ENCODE results near the gene UQCRFS1. TPM values are rescaled to one million over a fixed set of nuclear protein-coding genes. Genes with fewer than 3 reads are reported as not detected.
A peak's percentile ranks its signal among the peaks of the same experiment; 100 is the strongest.

The UQCRFS1 gene
- polyA plus RNA-seq, 1 donor (not counting 4 experiments of a cell fraction or from before 2014, with no cell fraction given) = 60.0 TPM

DNA sequence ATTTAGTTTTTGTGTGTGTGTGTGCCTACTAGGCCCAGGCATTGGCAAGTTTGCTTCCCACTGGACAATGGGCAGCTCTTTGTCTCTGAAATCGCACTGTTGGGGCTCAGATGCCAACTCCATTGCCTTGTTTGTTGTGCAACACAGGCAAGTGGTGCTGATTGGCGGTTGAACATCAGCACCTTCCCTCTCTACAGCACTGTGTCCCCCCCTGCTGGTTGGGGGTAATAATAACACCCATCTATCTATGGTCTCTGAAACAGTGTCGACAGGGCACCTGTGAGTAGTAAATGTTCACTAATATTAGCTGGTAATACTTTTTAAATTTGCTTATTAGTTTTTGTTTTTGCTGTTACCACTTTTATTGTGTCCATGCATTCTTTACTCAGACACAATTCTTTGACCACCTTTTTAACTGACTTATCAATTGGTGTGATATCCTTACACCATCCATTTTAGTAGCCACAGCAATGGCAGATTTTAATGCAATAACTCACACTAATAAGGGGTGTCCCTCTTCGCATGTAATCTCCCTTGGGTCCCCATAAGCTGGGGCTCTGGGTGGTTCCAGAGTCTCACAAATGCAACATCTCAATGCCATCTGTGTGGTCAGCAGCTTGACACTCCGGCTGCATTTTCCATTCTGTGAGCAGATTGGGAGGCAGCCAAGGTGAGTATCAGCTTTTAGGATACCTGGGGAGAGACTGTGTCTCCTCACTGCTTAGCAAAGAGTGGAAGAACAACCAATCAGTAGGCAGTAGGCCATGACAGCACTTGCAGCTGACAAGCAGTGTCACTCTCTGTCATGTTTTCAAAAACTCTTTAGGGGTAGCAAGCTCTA, 47.7 kb upstream of the UQCRFS1 start:
- FAIRE-seq (no peak), DNase-seq (ENCODE audit: low read depth, low spot score) (no peak)
- Histone ChIP-seq H3K4me3 (ENCODE audit: control insufficient read depth in 2 of 3, extremely low read depth in 1 of 3, insufficient read depth in 2 of 3, low read depth in 1 of 3, low read length in 3 of 3) (no peak overlapping the region), H3K9ac (ENCODE audit: control insufficient read depth, extremely low read depth, insufficient read depth, low read length) (no peak overlapping the region), H4K20me1 (ENCODE audit: control insufficient read depth, extremely low read depth, insufficient read depth, low read length) (no peaks in the 10 kb centered on the region), H3K27me3 (ENCODE audit: control insufficient read depth, extremely low read depth, insufficient read depth, low read length) (no peaks in the 10 kb centered on the region), H3K9me1 (ENCODE audit: control insufficient read depth, extremely low read depth, insufficient read depth, low read length) (no peaks in the 10 kb centered on the region), H3K36me3 (ENCODE audit: control insufficient read depth in 2 of 2, extremely low read depth in 1 of 2, insufficient read depth in 2 of 2, low read length in 2 of 2) (no peaks in the 10 kb centered on the region), H3K4me2 (ENCODE audit: control insufficient read depth, extremely low read depth, insufficient read depth, low read depth, low read length) (no peak overlapping the region), H3K9me3 (ENCODE audit: control insufficient read depth, low read depth, low read length) (peaks cover 2% of the 10 kb centered on the region), H3K79me2 (ENCODE audit: control insufficient read depth, insufficient read depth, low read length) (no peaks in the 10 kb centered on the region), H2AFZ (ENCODE audit: control insufficient read depth, low read length) (no peak overlapping the region), H3K27ac (ENCODE audit: control insufficient read depth, insufficient read depth, low read length) (no peak overlapping the region), H3K4me1 (ENCODE audit: control insufficient read depth, extremely low read depth, insufficient read depth, low read length) (no peaks in the 10 kb centered on the region)
- peak in 2 of 3 experiments; percentile 18 to 39 for TF ChIP-seq CTCF (optimal IDR thresholded peaks at IDR 0.05 in 1 of 3, IDR thresholded peaks at IDR 0.05 in 1 of 3, conservative IDR thresholded peaks at IDR 0.05 in 1 of 3; ENCODE audit: extremely low read depth in 1 of 3, insufficient read depth in 2 of 3, low read length in 3 of 3)
- no peak for TF ChIP-seq EZH2 (IDR thresholded peaks at IDR 0.05; ENCODE audit: low read length)
- dilution Hi-C loops (cut with MboI; ENCODE audit: extremely low pct_ligation_motif_present, low sequenced_read_pairs) = no loop called here

GRCh38 chr19:29259867-29260281, 46.9 kb upstream of the UQCRFS1 start:
- Histone ChIP-seq H3K4me3 (ENCODE audit: control insufficient read depth in 2 of 3, extremely low read depth in 1 of 3, insufficient read depth in 2 of 3, low read depth in 1 of 3, low read length in 3 of 3) (no peak overlapping the region), H2AFZ (ENCODE audit: control insufficient read depth, low read length) (no peak overlapping the region), H3K9me3 (ENCODE audit: control insufficient read depth, low read depth, low read length) (peaks cover 2% of the 10 kb centered on the region), H3K9ac (ENCODE audit: control insufficient read depth, extremely low read depth, insufficient read depth, low read length) (no peak overlapping the region), H3K27me3 (ENCODE audit: control insufficient read depth, extremely low read depth, insufficient read depth, low read length) (no peaks in the 10 kb centered on the region), H3K79me2 (ENCODE audit: control insufficient read depth, insufficient read depth, low read length) (no peaks in the 10 kb centered on the region), H3K4me1 (ENCODE audit: control insufficient read depth, extremely low read depth, insufficient read depth, low read length) (no peaks in the 10 kb centered on the region), H3K4me2 (ENCODE audit: control insufficient read depth, extremely low read depth, insufficient read depth, low read depth, low read length) (no peak overlapping the region), H3K27ac (ENCODE audit: control insufficient read depth, insufficient read depth, low read length) (no peak overlapping the region), H4K20me1 (ENCODE audit: control insufficient read depth, extremely low read depth, insufficient read depth, low read length) (no peaks in the 10 kb centered on the region), H3K36me3 (ENCODE audit: control insufficient read depth in 2 of 2, extremely low read depth in 1 of 2, insufficient read depth in 2 of 2, low read length in 2 of 2) (no peaks in the 10 kb centered on the region), H3K9me1 (ENCODE audit: control insufficient read depth, extremely low read depth, insufficient read depth, low read length) (no peaks in the 10 kb centered on the region)
- dilution Hi-C loops (cut with MboI; ENCODE audit: extremely low pct_ligation_motif_present, low sequenced_read_pairs) = no loop called here
- DNase-seq (ENCODE audit: low read depth, low spot score) (no peak), FAIRE-seq (no peak)
- TF ChIP-seq CTCF (optimal IDR thresholded peaks at IDR 0.05 in 1 of 3, IDR thresholded peaks at IDR 0.05 in 1 of 3, conservative IDR thresholded peaks at IDR 0.05 in 1 of 3; ENCODE audit: extremely low read depth in 1 of 3, insufficient read depth in 2 of 3, low read length in 3 of 3) (no peak), EZH2 (IDR thresholded peaks at IDR 0.05; ENCODE audit: low read length) (no peak)
